ENCODE data around the gene GRID2.

The GRID2 gene

GRCh38 chr4:93232883-93233282 is 929.1 kb downstream of the GRID2 start:
- Histone ChIP-seq H3K27me3 (ENCODE audit: insufficient read depth, low read length) (no peaks in the 10 kb centered on the region), H3K27ac (ENCODE audit: low read depth, low read length) (no peak overlapping the region), H4K91ac (ENCODE audit: low read depth, low read length) (no peak overlapping the region), H3K23ac (ENCODE audit: low read length) (no peak overlapping the region), H3K9ac (ENCODE audit: low read length) (no peak overlapping the region), H2AK5ac (ENCODE audit: low read length) (no peak overlapping the region), H4K12ac (ENCODE audit: low read depth, low read length) (no peak overlapping the region), H3K4ac (ENCODE audit: low read depth, low read length) (no peak overlapping the region), H2BK12ac (ENCODE audit: low read length) (no peak overlapping the region), H2BK5ac (ENCODE audit: low read depth, low read length, poor library complexity) (no peak overlapping the region), H3K4me2 (ENCODE audit: low read length) (no peak overlapping the region), H3K4me1 (ENCODE audit: control insufficient read depth in 1 of 2, insufficient read depth in 2 of 2, low read length in 2 of 2) (no peaks in the 10 kb centered on the region), H2AFZ (ENCODE audit: insufficient read depth, low read length, poor library complexity) (no peak overlapping the region), H3K14ac (ENCODE audit: low read length) (no peak overlapping the region), H2BK120ac (ENCODE audit: insufficient read depth, low read length, poor library complexity) (no peak overlapping the region), H3K4me3 (ENCODE audit: low read depth, low read length) (no peak overlapping the region), H3K36me3 (ENCODE audit: control insufficient read depth in 1 of 2, insufficient read depth in 2 of 2, low read length in 2 of 2) (no peaks in the 10 kb centered on the region), H3K9me3 (ENCODE audit: insufficient read depth, low read depth, low read length) (no peaks in the 10 kb centered on the region), H3K79me2 (ENCODE audit: control insufficient read depth, insufficient read depth, low read length, poor library complexity) (no peaks in the 10 kb centered on the region), H3K18ac (ENCODE audit: low read length) (no peak overlapping the region), H4K8ac (ENCODE audit: low read depth, low read length) (no peak overlapping the region), H3K79me1 (ENCODE audit: low read length) (no peaks in the 10 kb centered on the region)
- peak in 1 of 2 donors; percentile 57 for DNase-seq
- WGBS (ENCODE audit: extremely low coverage, insufficient coverage, insufficient read length): no CpG with 5 or more reads among the region's 2 CpGs

- H3K4me1 ChIP-seq (ENCODE audit: control insufficient read depth in 1 of 2, insufficient read depth in 2 of 2, low read length in 2 of 2): no peaks in the 10 kb centered on the region
- WGBS (ENCODE audit: extremely low coverage, insufficient coverage, insufficient read length): no CpG with 5 or more reads among the region's 2 CpGs
Observed at GRCh38 chr4:93237521-93237920, 933.8 kb downstream of the GRID2 start.

GRCh38 chr4:93243262-93243661 is 939.5 kb downstream of the GRID2 start:
- no CpG with 5 or more reads among the region's 2 CpGs for WGBS (ENCODE audit: extremely low coverage, insufficient coverage, insufficient read length)
- Histone ChIP-seq H3K9ac (ENCODE audit: low read length) (no peak overlapping the region), H3K79me2 (ENCODE audit: control insufficient read depth, insufficient read depth, low read length, poor library complexity) (no peaks in the 10 kb centered on the region)

More at GRCh38 chr4:93237521-93237920, 933.8 kb downstream of the GRID2 start:
- DNase-seq: no peak
- Histone ChIP-seq H3K79me2 (ENCODE audit: control insufficient read depth, insufficient read depth, low read length, poor library complexity) (no peaks in the 10 kb centered on the region), H3K9ac (ENCODE audit: low read length) (no peak overlapping the region), H2AFZ (ENCODE audit: insufficient read depth, low read length, poor library complexity) (no peak overlapping the region), H3K27me3 (ENCODE audit: insufficient read depth, low read length) (no peaks in the 10 kb centered on the region), H3K9me3 (ENCODE audit: insufficient read depth, low read depth, low read length) (no peaks in the 10 kb centered on the region), H2BK12ac (ENCODE audit: low read length) (no peak overlapping the region), H3K4me2 (ENCODE audit: low read length) (no peak overlapping the region), H3K14ac (ENCODE audit: low read length) (no peak overlapping the region), H2BK5ac (ENCODE audit: low read depth, low read length, poor library complexity) (no peak overlapping the region), H3K27ac (ENCODE audit: low read depth, low read length) (no peak overlapping the region), H3K4me3 (ENCODE audit: low read depth, low read length) (no peak overlapping the region), H3K23ac (ENCODE audit: low read length) (no peak overlapping the region), H3K4ac (ENCODE audit: low read depth, low read length) (no peak overlapping the region), H4K91ac (ENCODE audit: low read depth, low read length) (no peak overlapping the region), H4K12ac (ENCODE audit: low read depth, low read length) (no peak overlapping the region), H4K8ac (ENCODE audit: low read depth, low read length) (no peak overlapping the region), H2BK120ac (ENCODE audit: insufficient read depth, low read length, poor library complexity) (no peak overlapping the region), H3K36me3 (ENCODE audit: control insufficient read depth in 1 of 2, insufficient read depth in 2 of 2, low read length in 2 of 2) (no peaks in the 10 kb centered on the region), H3K79me1 (ENCODE audit: low read length) (no peaks in the 10 kb centered on the region), H2AK5ac (ENCODE audit: low read length) (no peak overlapping the region), H3K18ac (ENCODE audit: low read length) (no peak overlapping the region)

GRCh38 chr4:93261207-93261606 is 957.4 kb downstream of the GRID2 start:
- no peak overlapping the region for H3K4me3 ChIP-seq (ENCODE audit: low read depth, low read length)
- WGBS (ENCODE audit: extremely low coverage, insufficient coverage, insufficient read length): no CpG with 5 or more reads among the region's 3 CpGs
- H3K9me3 ChIP-seq (ENCODE audit: insufficient read depth, low read depth, low read length): no peaks in the 10 kb centered on the region
- H3K14ac ChIP-seq (ENCODE audit: low read length): no peak overlapping the region
- H4K12ac ChIP-seq (ENCODE audit: low read depth, low read length): no peak overlapping the region
- H3K4ac ChIP-seq (ENCODE audit: low read depth, low read length): no peak overlapping the region
- no peaks in the 10 kb centered on the region for H3K4me1 ChIP-seq (ENCODE audit: control insufficient read depth in 1 of 2, insufficient read depth in 2 of 2, low read length in 2 of 2)
- no peak overlapping the region for H2AFZ ChIP-seq (ENCODE audit: insufficient read depth, low read length, poor library complexity)
- H2BK5ac ChIP-seq (ENCODE audit: low read depth, low read length, poor library complexity): no peak overlapping the region
- no peaks in the 10 kb centered on the region for H3K27me3 ChIP-seq (ENCODE audit: insufficient read depth, low read length)
- H3K18ac ChIP-seq (ENCODE audit: low read length): no peak overlapping the region
- H2AK5ac ChIP-seq (ENCODE audit: low read length): no peak overlapping the region
- no peak overlapping the region for H3K9ac ChIP-seq (ENCODE audit: low read length)
- no peak overlapping the region for H4K8ac ChIP-seq (ENCODE audit: low read depth, low read length)
- no peak overlapping the region for H4K91ac ChIP-seq (ENCODE audit: low read depth, low read length)
- H3K4me2 ChIP-seq (ENCODE audit: low read length): no peak overlapping the region
- no peak overlapping the region for H3K27ac ChIP-seq (ENCODE audit: low read depth, low read length)
- no peak overlapping the region for H2BK120ac ChIP-seq (ENCODE audit: insufficient read depth, low read length, poor library complexity)
- no peaks in the 10 kb centered on the region for H3K79me2 ChIP-seq (ENCODE audit: control insufficient read depth, insufficient read depth, low read length, poor library complexity)
- no peak overlapping the region for H3K23ac ChIP-seq (ENCODE audit: low read length)
- no peak overlapping the region for H2BK12ac ChIP-seq (ENCODE audit: low read length)
- H3K36me3 ChIP-seq (ENCODE audit: control insufficient read depth in 1 of 2, insufficient read depth in 2 of 2, low read length in 2 of 2): no peaks in the 10 kb centered on the region
- DNase-seq: no peak
- H3K79me1 ChIP-seq (ENCODE audit: low read length): no peaks in the 10 kb centered on the region

More at GRCh38 chr4:93243262-93243661, 939.5 kb downstream of the GRID2 start:
- H3K27me3 ChIP-seq (ENCODE audit: insufficient read depth, low read length): no peaks in the 10 kb centered on the region
- H2BK12ac ChIP-seq (ENCODE audit: low read length): no peak overlapping the region
- H3K36me3 ChIP-seq (ENCODE audit: control insufficient read depth in 1 of 2, insufficient read depth in 2 of 2, low read length in 2 of 2): no peaks in the 10 kb centered on the region
- no peak for DNase-seq
- no peak overlapping the region for H4K91ac ChIP-seq (ENCODE audit: low read depth, low read length)
- H3K79me1 ChIP-seq (ENCODE audit: low read length): no peaks in the 10 kb centered on the region
- H4K12ac ChIP-seq (ENCODE audit: low read depth, low read length): no peak overlapping the region
- no peak overlapping the region for H3K27ac ChIP-seq (ENCODE audit: low read depth, low read length)
- no peak overlapping the region for H3K18ac ChIP-seq (ENCODE audit: low read length)
- no peak overlapping the region for H3K14ac ChIP-seq (ENCODE audit: low read length)
- H3K9me3 ChIP-seq (ENCODE audit: insufficient read depth, low read depth, low read length): no peaks in the 10 kb centered on the region
- no peak overlapping the region for H3K4ac ChIP-seq (ENCODE audit: low read depth, low read length)
- H2BK5ac ChIP-seq (ENCODE audit: low read depth, low read length, poor library complexity): no peak overlapping the region
- no peak overlapping the region for H2AK5ac ChIP-seq (ENCODE audit: low read length)
- H3K4me1 ChIP-seq (ENCODE audit: control insufficient read depth in 1 of 2, insufficient read depth in 2 of 2, low read length in 2 of 2): no peaks in the 10 kb centered on the region
- H3K23ac ChIP-seq (ENCODE audit: low read length): no peak overlapping the region
- no peak overlapping the region for H3K4me2 ChIP-seq (ENCODE audit: low read length)
- no peak overlapping the region for H4K8ac ChIP-seq (ENCODE audit: low read depth, low read length)
- H2AFZ ChIP-seq (ENCODE audit: insufficient read depth, low read length, poor library complexity): no peak overlapping the region
- no peak overlapping the region for H3K4me3 ChIP-seq (ENCODE audit: low read depth, low read length)
- no peak overlapping the region for H2BK120ac ChIP-seq (ENCODE audit: insufficient read depth, low read length, poor library complexity)

Measured in trophoblast cell (in vitro differentiated cells and primary cell).